ENCODE results near the gene CLDN11. TPM values are rescaled to one million over a fixed set of nuclear protein-coding genes. Genes with fewer than 3 reads are reported as not detected.

The CLDN11 gene
- total RNA-seq, 1 experiment from 2014 or later = 104 TPM

- no peak for DNase-seq
- no peaks in the 10 kb centered on the region for H3K36me3 ChIP-seq (replicated peaks; ENCODE audit: control insufficient read depth, insufficient read depth, low read length)
- H3K4me3 ChIP-seq (ENCODE audit: insufficient read depth, low read depth, low read length) = no peak overlapping the region
- H3K27me3 ChIP-seq (ENCODE audit: control insufficient read depth, insufficient read depth, low read length) = no peaks in the 10 kb centered on the region
Measured at GRCh38 chr3:170438836-170439235, 20.2 kb downstream of the CLDN11 start.

- Histone ChIP-seq H3K36me3 (replicated peaks; ENCODE audit: control insufficient read depth, insufficient read depth, low read length) (no peaks in the 10 kb centered on the region), H3K27me3 (ENCODE audit: control insufficient read depth, insufficient read depth, low read length) (no peaks in the 10 kb centered on the region), H3K4me3 (ENCODE audit: insufficient read depth, low read depth, low read length) (no peak overlapping the region)
- DNase-seq = no peak
Measured at GRCh38 chr3:170440344-170440743, 21.7 kb downstream of the CLDN11 start.

GRCh38 chr3:170441412-170441811, 22.7 kb downstream of the CLDN11 start:
- Histone ChIP-seq H3K4me3 (ENCODE audit: insufficient read depth, low read depth, low read length) (no peak overlapping the region), H3K27me3 (ENCODE audit: control insufficient read depth, insufficient read depth, low read length) (no peaks in the 10 kb centered on the region)

GRCh38 chr3:170442947-170443346, 24.3 kb downstream of the CLDN11 start:
- no peak for DNase-seq
- Histone ChIP-seq H3K36me3 (replicated peaks; ENCODE audit: control insufficient read depth, insufficient read depth, low read length) (no peaks in the 10 kb centered on the region), H3K27me3 (ENCODE audit: control insufficient read depth, insufficient read depth, low read length) (no peaks in the 10 kb centered on the region), H3K4me3 (ENCODE audit: insufficient read depth, low read depth, low read length) (no peak overlapping the region)

More at GRCh38 chr3:170441412-170441811, 22.7 kb downstream of the CLDN11 start:
- H3K36me3 ChIP-seq (replicated peaks; ENCODE audit: control insufficient read depth, insufficient read depth, low read length) = no peaks in the 10 kb centered on the region
- no peak for DNase-seq

GRCh38 chr3:170443457-170443856, 24.8 kb downstream of the CLDN11 start:
- no peaks in the 10 kb centered on the region for H3K36me3 ChIP-seq (replicated peaks; ENCODE audit: control insufficient read depth, insufficient read depth, low read length)
- no peak overlapping the region for H3K4me3 ChIP-seq (ENCODE audit: insufficient read depth, low read depth, low read length)
- no peak for DNase-seq
- no peaks in the 10 kb centered on the region for H3K27me3 ChIP-seq (ENCODE audit: control insufficient read depth, insufficient read depth, low read length)

- Histone ChIP-seq H3K36me3 (replicated peaks; ENCODE audit: control insufficient read depth, insufficient read depth, low read length) (no peaks in the 10 kb centered on the region), H3K4me3 (ENCODE audit: insufficient read depth, low read depth, low read length) (no peak overlapping the region), H3K27me3 (ENCODE audit: control insufficient read depth, insufficient read depth, low read length) (no peaks in the 10 kb centered on the region)
- DNase-seq = no peak
Measured at GRCh38 chr3:170448584-170448983, 29.9 kb downstream of the CLDN11 start.

- no peaks in the 10 kb centered on the region for H3K27me3 ChIP-seq (ENCODE audit: control insufficient read depth, insufficient read depth, low read length)
- no peaks in the 10 kb centered on the region for H3K36me3 ChIP-seq (replicated peaks; ENCODE audit: control insufficient read depth, insufficient read depth, low read length)
- H3K4me3 ChIP-seq (ENCODE audit: insufficient read depth, low read depth, low read length) = no peak overlapping the region
- no peak for DNase-seq
Measured at GRCh38 chr3:170450039-170450438, 31.4 kb downstream of the CLDN11 start.

GRCh38 chr3:170454509-170454908, 35.8 kb downstream of the CLDN11 start:
- no peak overlapping the region for H3K4me3 ChIP-seq (ENCODE audit: insufficient read depth, low read depth, low read length)
- no peak for DNase-seq
- no peaks in the 10 kb centered on the region for H3K27me3 ChIP-seq (ENCODE audit: control insufficient read depth, insufficient read depth, low read length)
- no peaks in the 10 kb centered on the region for H3K36me3 ChIP-seq (replicated peaks; ENCODE audit: control insufficient read depth, insufficient read depth, low read length)

- Histone ChIP-seq H3K27me3 (ENCODE audit: control insufficient read depth, insufficient read depth, low read length) (no peaks in the 10 kb centered on the region), H3K36me3 (replicated peaks; ENCODE audit: control insufficient read depth, insufficient read depth, low read length) (no peaks in the 10 kb centered on the region), H3K4me3 (ENCODE audit: insufficient read depth, low read depth, low read length) (no peak overlapping the region)
- DNase-seq = no peak
Measured at GRCh38 chr3:170458285-170458684, 39.6 kb downstream of the CLDN11 start.

- Histone ChIP-seq H3K27me3 (ENCODE audit: control insufficient read depth, insufficient read depth, low read length) (no peaks in the 10 kb centered on the region), H3K4me3 (ENCODE audit: insufficient read depth, low read depth, low read length) (no peak overlapping the region), H3K36me3 (replicated peaks; ENCODE audit: control insufficient read depth, insufficient read depth, low read length) (no peaks in the 10 kb centered on the region)
- no peak for DNase-seq
Measured at GRCh38 chr3:170463011-170463410, 44.3 kb downstream of the CLDN11 start.

- DNase-seq = no peak
- Histone ChIP-seq H3K4me3 (ENCODE audit: insufficient read depth, low read depth, low read length) (no peak overlapping the region), H3K27me3 (ENCODE audit: control insufficient read depth, insufficient read depth, low read length) (no peaks in the 10 kb centered on the region), H3K36me3 (replicated peaks; ENCODE audit: control insufficient read depth, insufficient read depth, low read length) (no peaks in the 10 kb centered on the region)
Measured at GRCh38 chr3:170465955-170466354, 47.3 kb downstream of the CLDN11 start.

- H3K36me3 ChIP-seq (replicated peaks; ENCODE audit: control insufficient read depth, insufficient read depth, low read length) = no peaks in the 10 kb centered on the region
- no peak for DNase-seq
- no peaks in the 10 kb centered on the region for H3K27me3 ChIP-seq (ENCODE audit: control insufficient read depth, insufficient read depth, low read length)
- H3K4me3 ChIP-seq (ENCODE audit: insufficient read depth, low read depth, low read length) = no peak overlapping the region
Measured at GRCh38 chr3:170467007-170467406, 48.3 kb downstream of the CLDN11 start.

GRCh38 chr3:170467571-170468147, 49.0 kb downstream of the CLDN11 start:
- H3K4me3 ChIP-seq (ENCODE audit: insufficient read depth, low read depth, low read length) = no peak overlapping the region
- H3K36me3 ChIP-seq (replicated peaks; ENCODE audit: control insufficient read depth, insufficient read depth, low read length) = no peaks in the 10 kb centered on the region
- no peak for DNase-seq
- no peaks in the 10 kb centered on the region for H3K27me3 ChIP-seq (ENCODE audit: control insufficient read depth, insufficient read depth, low read length)

- no peak overlapping the region for H3K4me3 ChIP-seq (ENCODE audit: insufficient read depth, low read depth, low read length)
- H3K36me3 ChIP-seq (replicated peaks; ENCODE audit: control insufficient read depth, insufficient read depth, low read length) = no peaks in the 10 kb centered on the region
- H3K27me3 ChIP-seq (ENCODE audit: control insufficient read depth, insufficient read depth, low read length) = no peaks in the 10 kb centered on the region
- DNase-seq = no peak
Measured at GRCh38 chr3:170469151-170470062, 50.7 kb downstream of the CLDN11 start.

All from H7 (cell line).